HS-5 (cell line): ENCODE results near the gene CAPN5.

Experiments used
- DNase-seq: peaks from one replicate; pipeline ENCODE4 v3.0.0-alpha.2; 2012; ENCODE audit warnings: low read depth

The CAPN5 gene

GRCh38 chr11:77136784-77137420, 70.1 kb downstream of the CAPN5 start:
- DNase-seq, result no peak

- DNase-seq, result no peak
These were observed 70.7 kb downstream of the CAPN5 start for GRCh38 chr11:77137421-77137820.

- DNase-seq, result no peak
These were observed 71.4 kb downstream of the CAPN5 start for GRCh38 chr11:77138106-77138649.

GRCh38 chr11:77139201-77139600, 72.4 kb downstream of the CAPN5 start:
- no peak for DNase-seq

- DNase-seq, result no peak
These were observed 73.6 kb downstream of the CAPN5 start for GRCh38 chr11:77140231-77140851.

GRCh38 chr11:77141034-77141433, 74.3 kb downstream of the CAPN5 start:
- DNase-seq, result no peak

- no peak for DNase-seq
These were observed 74.7 kb downstream of the CAPN5 start for GRCh38 chr11:77141475-77141874.

GRCh38 chr11:77142091-77142975, 75.6 kb downstream of the CAPN5 start:
- no peak for DNase-seq

GRCh38 chr11:77143405-77144020, 76.7 kb downstream of the CAPN5 start:
- no peak for DNase-seq

- no peak for DNase-seq
These were observed 77.6 kb downstream of the CAPN5 start for GRCh38 chr11:77144196-77144856.

- DNase-seq, result no peak
These were observed 78.2 kb downstream of the CAPN5 start for GRCh38 chr11:77144857-77145428.

GRCh38 chr11:77146261-77147035, 79.7 kb downstream of the CAPN5 start:
- no peak for DNase-seq

- DNase-seq, result no peak
These were observed 80.2 kb downstream of the CAPN5 start for GRCh38 chr11:77147036-77147315.

- no peak for DNase-seq
These were observed 81.0 kb downstream of the CAPN5 start for GRCh38 chr11:77147668-77148321.

GRCh38 chr11:77148963-77149715, 82.4 kb downstream of the CAPN5 start:
- no peak for DNase-seq

- DNase-seq, result no peak
These were observed 83.1 kb downstream of the CAPN5 start for GRCh38 chr11:77149716-77150392.

GRCh38 chr11:77150836-77151235, 84.1 kb downstream of the CAPN5 start:
- no peak for DNase-seq

- no peak for DNase-seq
These were observed 85.2 kb downstream of the CAPN5 start for GRCh38 chr11:77151804-77152509.
